GM19324 (cell line): Measurements from ENCODE around the gene XPO1.

ENCODE experiments used
- ATAC-seq: cut with Tn5 transposase; IDR thresholded peaks from one replicate; pipeline ENCODE4 v1.9.1; 2021; ENCODE audit warnings: mild to moderate bottlenecking, moderate library complexity; ENCODE audit not compliant: unreplicated experiment, low FRiP score

Gene XPO1

DNA sequence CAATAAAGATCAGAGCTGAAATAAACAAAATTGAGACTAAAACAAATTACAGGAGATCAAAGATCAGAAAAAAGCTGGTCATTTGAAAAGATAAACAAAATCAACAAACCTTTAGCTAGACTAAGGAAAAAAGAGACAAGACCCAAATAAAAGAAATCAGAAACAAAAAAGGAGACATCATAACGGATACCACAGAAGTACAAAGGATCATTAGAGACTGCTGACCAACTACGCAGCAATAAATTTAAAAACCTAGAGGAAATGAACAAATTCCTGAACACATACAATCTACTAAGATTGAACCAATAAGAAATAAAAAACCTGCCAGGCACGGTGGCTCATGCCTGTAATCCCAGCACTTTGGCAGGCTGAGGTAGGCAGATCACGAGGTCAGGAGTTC, 101.0 kb downstream of the XPO1 start:
- no peak for ATAC-seq

- ATAC-seq: no peak
Measured at GRCh38 chr2:61436092-61436491, 102.1 kb downstream of the XPO1 start.

- ATAC-seq: no peak
Measured at GRCh38 chr2:61435291-61435690, 102.9 kb downstream of the XPO1 start.

DNA sequence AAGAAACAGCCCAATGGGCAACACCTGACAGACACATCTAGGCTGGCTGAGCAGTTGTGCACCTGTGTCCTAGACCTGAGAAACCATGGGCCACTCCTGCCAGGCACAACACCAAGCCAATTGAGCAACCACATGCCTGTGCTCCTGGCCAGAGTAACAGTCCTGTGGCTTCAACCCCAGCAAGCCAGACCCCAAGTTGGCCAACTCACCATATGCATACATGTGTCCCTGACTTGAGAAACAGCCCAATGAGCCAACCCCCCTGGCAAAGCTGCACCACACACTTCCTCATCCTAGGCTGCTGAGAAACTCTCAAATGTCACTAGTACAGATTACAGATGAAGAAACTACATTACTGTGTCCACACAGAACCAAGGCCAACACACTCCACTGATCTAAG, 103.8 kb downstream of the XPO1 start:
- no peak for ATAC-seq

DNA sequence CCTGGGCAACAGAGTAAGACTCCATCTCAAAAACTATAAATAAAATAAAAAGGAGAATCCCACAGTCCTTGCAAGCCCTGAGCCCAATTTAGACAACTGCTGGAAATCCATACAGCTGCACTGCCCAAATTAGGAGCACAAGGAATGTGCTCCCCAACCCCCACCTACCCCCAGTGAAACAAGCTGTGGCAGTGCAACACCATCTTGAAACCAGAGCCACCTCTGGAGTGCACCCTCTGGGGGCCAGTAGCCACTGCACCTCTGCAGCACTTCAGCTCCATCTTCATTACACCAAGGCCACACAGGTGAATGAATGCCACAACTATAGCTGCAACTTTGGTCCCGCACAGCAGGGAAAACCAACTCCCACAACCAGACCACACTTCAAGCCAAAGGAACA, 104.5 kb downstream of the XPO1 start:
- ATAC-seq: no peak

GRCh38 chr2:61432990-61433389, 105.2 kb downstream of the XPO1 start:
- ATAC-seq: no peak

DNA sequence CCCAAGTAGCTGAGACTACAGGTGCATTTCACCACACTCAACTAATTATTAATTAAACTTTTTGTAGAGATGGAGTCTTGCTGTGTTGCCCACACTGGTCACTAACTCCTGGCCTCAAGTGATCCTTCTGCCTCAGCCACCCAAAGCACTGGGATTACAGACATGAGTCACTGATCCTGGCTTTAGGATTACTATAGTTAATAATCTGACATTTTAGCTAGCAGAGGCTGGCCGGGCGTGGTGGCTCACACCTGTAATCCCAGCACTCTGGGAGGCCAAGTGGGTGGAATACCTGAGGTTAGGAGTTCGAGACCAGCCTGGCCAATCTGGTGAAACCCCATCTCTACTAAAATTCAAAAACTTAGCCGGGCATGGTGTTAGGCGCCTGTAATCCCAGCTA, 106.8 kb downstream of the XPO1 start:
- no peak for ATAC-seq
